Ovary (tissue), 3 donors: ENCODE results near the gene TBC1D5.

ENCODE experiments used
- CTCF ChIP-seq, 3 donors: fragments of 450-650 bp in 2 of 3; fragments of 200-600 bp in 1 of 3; IDR thresholded peaks; one replicate each; pipeline versions ENCODE4 v1.5.1 to v1.8.0; 2016 to 2022; ENCODE audit warnings: antibody characterized with exemption in 3 of 3, mild to moderate bottlenecking in 1 of 3
- POLR2A ChIP-seq: fragments of 450-650 bp; IDR thresholded peaks from one replicate; pipeline ENCODE4 v1.6.1; 2017; ENCODE audit warnings: antibody characterized with exemption, mild to moderate bottlenecking, moderate library complexity
- donor health status: DM: no; HTN: no; CAD: no.

GRCh38 chr3:17605032-17605431, 137.4 kb downstream of the TBC1D5 start:
- TF ChIP-seq CTCF (IDR thresholded peaks at IDR 0.05), result no peak
- TF ChIP-seq POLR2A, result no peak
